ENCODE measurements around the gene N4BP2.

The N4BP2 gene

GRCh38 chr4:40040908-40041307 lies 15.7 kb upstream of the N4BP2 start:
- no peak for DNase-seq (ENCODE audit: low read depth)
- TF ChIP-seq, protein P1, sequence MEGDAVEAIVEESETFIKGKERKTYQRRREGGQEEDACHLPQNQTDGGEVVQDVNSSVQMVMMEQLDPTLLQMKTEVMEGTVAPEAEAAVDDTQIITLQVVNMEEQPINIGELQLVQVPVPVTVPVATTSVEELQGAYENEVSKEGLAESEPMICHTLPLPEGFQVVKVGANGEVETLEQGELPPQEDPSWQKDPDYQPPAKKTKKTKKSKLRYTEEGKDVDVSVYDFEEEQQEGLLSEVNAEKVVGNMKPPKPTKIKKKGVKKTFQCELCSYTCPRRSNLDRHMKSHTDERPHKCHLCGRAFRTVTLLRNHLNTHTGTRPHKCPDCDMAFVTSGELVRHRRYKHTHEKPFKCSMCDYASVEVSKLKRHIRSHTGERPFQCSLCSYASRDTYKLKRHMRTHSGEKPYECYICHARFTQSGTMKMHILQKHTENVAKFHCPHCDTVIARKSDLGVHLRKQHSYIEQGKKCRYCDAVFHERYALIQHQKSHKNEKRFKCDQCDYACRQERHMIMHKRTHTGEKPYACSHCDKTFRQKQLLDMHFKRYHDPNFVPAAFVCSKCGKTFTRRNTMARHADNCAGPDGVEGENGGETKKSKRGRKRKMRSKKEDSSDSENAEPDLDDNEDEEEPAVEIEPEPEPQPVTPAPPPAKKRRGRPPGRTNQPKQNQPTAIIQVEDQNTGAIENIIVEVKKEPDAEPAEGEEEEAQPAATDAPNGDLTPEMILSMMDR (IDR thresholded peaks at IDR 0.05; ENCODE audit: insufficient read depth, low read depth, low read length, missing control alignments) = no peak
- no peak overlapping the region for H3K4me3 ChIP-seq (ENCODE audit: low read depth, low read length)

DNA sequence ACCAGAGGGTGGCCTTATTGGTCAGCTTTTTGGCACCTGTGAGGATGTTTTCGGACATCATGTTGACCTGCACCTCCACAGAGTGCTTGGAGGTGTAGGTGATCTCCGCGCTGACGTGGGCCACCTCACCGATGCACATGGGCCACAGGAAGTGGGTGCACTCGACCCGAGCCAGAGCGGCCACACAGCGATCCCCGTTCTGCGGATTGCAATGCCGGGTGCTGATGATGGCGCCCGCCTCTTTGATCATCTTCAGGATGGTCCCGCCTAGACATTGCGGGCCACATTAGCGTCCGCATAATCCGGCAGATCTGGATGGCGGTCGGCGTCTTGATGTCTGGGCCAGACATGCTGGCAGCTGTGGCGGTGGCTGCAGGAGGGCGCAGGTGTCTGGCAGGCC lies 12.9 kb upstream of the N4BP2 start:
- TF ChIP-seq, protein P1 (IDR thresholded peaks at IDR 0.05; ENCODE audit: insufficient read depth, low read depth, low read length, missing control alignments) = no peak
- no peak overlapping the region for H3K4me3 ChIP-seq (ENCODE audit: low read depth, low read length)
- DNase-seq (ENCODE audit: low read depth) = no peak

- no peak for DNase-seq (ENCODE audit: low read depth)
These were observed 10.2 kb upstream of the N4BP2 start for GRCh38 chr4:40046311-40046980.

DNA sequence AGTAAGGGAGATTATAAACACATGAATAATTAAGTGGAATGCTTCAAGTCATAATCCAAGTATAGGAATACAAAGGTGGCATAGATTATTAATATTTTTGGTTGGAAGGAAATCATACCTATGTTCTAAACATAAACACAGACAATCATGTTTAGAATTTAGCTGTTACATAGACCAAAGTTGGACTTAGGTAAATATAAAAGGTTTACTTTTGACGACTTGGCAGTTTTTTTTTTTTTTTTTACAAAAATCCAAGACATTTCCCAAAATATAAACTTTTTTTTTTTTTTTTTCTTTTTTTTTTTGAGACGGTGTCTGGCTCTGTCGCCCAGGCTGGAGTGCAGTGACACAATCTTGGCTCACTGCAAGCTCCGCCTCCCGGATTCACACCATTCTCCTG lies 3.5 kb upstream of the N4BP2 start:
- TF ChIP-seq, protein P1 (IDR thresholded peaks at IDR 0.05; ENCODE audit: insufficient read depth, low read depth, low read length, missing control alignments) = no peak

More at GRCh38 chr4:40046311-40046980, 10.2 kb upstream of the N4BP2 start:
- TF ChIP-seq, protein P1 (IDR thresholded peaks at IDR 0.05; ENCODE audit: insufficient read depth, low read depth, low read length, missing control alignments) = no peak
- H3K4me3 ChIP-seq (ENCODE audit: low read depth, low read length) = no peak overlapping the region

DNA sequence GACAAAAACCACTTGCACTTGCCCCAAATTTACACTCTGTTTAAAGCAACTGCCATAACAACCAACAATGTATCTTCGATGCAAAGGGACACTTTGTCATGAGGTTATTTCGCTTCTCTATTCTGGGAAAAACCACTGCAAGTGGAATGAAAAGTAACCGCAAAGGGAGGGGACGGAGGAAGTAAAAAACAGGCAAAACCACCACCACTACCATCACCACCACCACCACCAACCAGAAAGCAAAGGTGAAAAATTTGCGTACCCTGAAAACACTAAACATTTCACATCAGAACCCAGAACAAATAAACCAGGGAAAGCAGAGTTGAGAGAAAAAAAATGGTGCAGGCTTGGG lies 1.2 kb upstream of the N4BP2 start:
- TF ChIP-seq, protein P1 (IDR thresholded peaks at IDR 0.05; ENCODE audit: insufficient read depth, low read depth, low read length, missing control alignments) = no peak
- peak overlapping the region; percentile 92 for H3K4me3 ChIP-seq (ENCODE audit: low read depth, low read length)
- DNase-seq (ENCODE audit: low read depth) = no peak

More for the DNA sequence above, 3.5 kb upstream of the N4BP2 start:
- no peak for DNase-seq (ENCODE audit: low read depth)
- no peak overlapping the region for H3K4me3 ChIP-seq (ENCODE audit: low read depth, low read length)

- TF ChIP-seq, protein P1 (IDR thresholded peaks at IDR 0.05; ENCODE audit: insufficient read depth, low read depth, low read length, missing control alignments) = no peak
- peak overlapping the region; percentile 92 for H3K4me3 ChIP-seq (ENCODE audit: low read depth, low read length)
- peak; percentile 70 for DNase-seq (ENCODE audit: low read depth)
These were observed 561 bp upstream of the N4BP2 start for GRCh38 chr4:40055863-40056715.
